Measurements from ENCODE around the gene FOXB1. TPM values are rescaled to one million over a fixed set of nuclear protein-coding genes. Genes with fewer than 3 reads are reported as not detected.

The FOXB1 gene
- total RNA-seq, 1 donor from 2014 or later = not detected

GRCh38 chr15:59965741-59966140 is 38.4 kb upstream of the FOXB1 start:
- Histone ChIP-seq H3K27me3 (no peaks in the 10 kb centered on the region), H3K27ac (no peak overlapping the region), H3K36me3 (no peaks in the 10 kb centered on the region), H3K4me1 (no peaks in the 10 kb centered on the region), H3K9me3 (peaks cover 2% of the 10 kb centered on the region), H3K4me3 (no peak overlapping the region)
- intact Hi-C loops (cut with DNase I) = no loop called here
- TF ChIP-seq CTCF (IDR thresholded peaks at IDR 0.05) (no peak), POLR2A (IDR thresholded peaks at IDR 0.05) (no peak), POLR2AphosphoS5 (IDR thresholded peaks at IDR 0.05; ENCODE audit: insufficient read depth in 1 of 2, low read depth in 1 of 2) (no peak)
- DNase-seq (ENCODE audit: extremely low spot score in 2 of 2) = no peak

- TF ChIP-seq POLR2AphosphoS5 (IDR thresholded peaks at IDR 0.05; ENCODE audit: insufficient read depth in 1 of 2, low read depth in 1 of 2) (no peak), POLR2A (IDR thresholded peaks at IDR 0.05) (no peak), CTCF (IDR thresholded peaks at IDR 0.05) (no peak)
- intact Hi-C loops (cut with DNase I) = no loop called here
- Histone ChIP-seq H3K27ac (no peak overlapping the region), H3K27me3 (no peaks in the 10 kb centered on the region), H3K4me1 (no peaks in the 10 kb centered on the region), H3K9me3 (peaks cover 2% of the 10 kb centered on the region), H3K36me3 (no peaks in the 10 kb centered on the region), H3K4me3 (no peak overlapping the region)
- no peak for DNase-seq (ENCODE audit: extremely low spot score in 2 of 2)
Observed at GRCh38 chr15:59966262-59966661, 37.8 kb upstream of the FOXB1 start.

- Histone ChIP-seq H3K4me3 (no peak overlapping the region), H3K9me3 (peaks cover 2% of the 10 kb centered on the region), H3K27me3 (no peaks in the 10 kb centered on the region), H3K4me1 (no peaks in the 10 kb centered on the region), H3K36me3 (no peaks in the 10 kb centered on the region), H3K27ac (no peak overlapping the region)
- TF ChIP-seq POLR2AphosphoS5 (IDR thresholded peaks at IDR 0.05; ENCODE audit: insufficient read depth in 1 of 2, low read depth in 1 of 2) (no peak), POLR2A (IDR thresholded peaks at IDR 0.05) (no peak), CTCF (IDR thresholded peaks at IDR 0.05) (no peak)
- DNase-seq (ENCODE audit: extremely low spot score in 2 of 2) = no peak
- intact Hi-C loops (cut with DNase I) = no loop called here
Observed at GRCh38 chr15:59968314-59968713, 35.8 kb upstream of the FOXB1 start.

- Histone ChIP-seq H3K27ac (no peak overlapping the region), H3K4me1 (no peaks in the 10 kb centered on the region), H3K27me3 (no peaks in the 10 kb centered on the region), H3K36me3 (no peaks in the 10 kb centered on the region), H3K4me3 (no peak overlapping the region), H3K9me3 (no peaks in the 10 kb centered on the region)
- intact Hi-C loops (cut with DNase I) = no loop called here
- DNase-seq (ENCODE audit: extremely low spot score in 2 of 2) = no peak
- no peak for TF ChIP-seq POLR2AphosphoS5 (IDR thresholded peaks at IDR 0.05; ENCODE audit: insufficient read depth in 1 of 2, low read depth in 1 of 2)
- TF ChIP-seq POLR2A (IDR thresholded peaks at IDR 0.05) = no peak
- no peak for TF ChIP-seq CTCF (IDR thresholded peaks at IDR 0.05)
Observed at GRCh38 chr15:59972241-59972640, 31.9 kb upstream of the FOXB1 start.

- no peaks in the 10 kb centered on the region for H3K36me3 ChIP-seq
- DNase-seq (ENCODE audit: extremely low spot score in 2 of 2) = no peak
- no peak overlapping the region for H3K27ac ChIP-seq
- intact Hi-C loops (cut with DNase I) = no loop called here
- no peaks in the 10 kb centered on the region for H3K9me3 ChIP-seq
- H3K4me1 ChIP-seq = no peaks in the 10 kb centered on the region
- no peaks in the 10 kb centered on the region for H3K27me3 ChIP-seq
- TF ChIP-seq POLR2AphosphoS5 (IDR thresholded peaks at IDR 0.05; ENCODE audit: insufficient read depth in 1 of 2, low read depth in 1 of 2) (no peak), POLR2A (IDR thresholded peaks at IDR 0.05) (no peak), CTCF (IDR thresholded peaks at IDR 0.05) (no peak)
- H3K4me3 ChIP-seq = no peak overlapping the region
Observed at GRCh38 chr15:59976480-59977271, 27.4 kb upstream of the FOXB1 start.

All from vagina (tissue), 2 donors.